DMS 273 treated with DMSO at 0.1 percent for 48 hours (cell line): ENCODE results near the gene HOXD3.
A peak's percentile ranks its signal among the peaks of the same experiment; 100 is the strongest.

Source experiments
- DNase-seq: peaks from one replicate; lab custom pipeline; 2025; lab: John Stamatoyannopoulos, UW

HOXD3 gene

GRCh38 chr2:176132205-176133171, 24.6 kb upstream of the HOXD3 start:
- no peak for DNase-seq

- DNase-seq, result no peak
Observed at GRCh38 chr2:176133389-176133788, 23.7 kb upstream of the HOXD3 start.

- DNase-seq, result no peak
Observed at GRCh38 chr2:176134035-176134434, 23.1 kb upstream of the HOXD3 start.

DNA sequence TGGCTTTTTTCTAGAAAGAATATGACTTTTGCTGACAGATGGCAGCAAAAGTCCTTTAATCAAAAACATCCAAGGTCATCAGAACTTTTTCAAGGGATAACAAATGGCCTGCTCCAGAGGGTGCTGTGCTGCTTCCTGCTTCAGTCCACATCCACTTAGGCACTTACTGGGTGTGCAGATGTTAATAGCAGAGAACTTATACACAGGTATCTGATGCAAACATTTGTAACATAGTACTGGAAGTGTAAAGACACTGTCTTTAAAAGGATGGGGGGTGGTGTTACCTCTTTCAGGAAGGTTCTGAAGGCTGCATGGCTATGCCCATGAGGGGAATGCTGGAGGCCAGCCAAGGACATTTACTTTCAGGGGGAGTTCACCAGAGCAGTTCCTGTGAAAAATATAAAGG, 22.1 kb upstream of the HOXD3 start:
- DNase-seq, result no peak

- DNase-seq, result no peak
Observed at GRCh38 chr2:176136374-176137251, 20.5 kb upstream of the HOXD3 start.

DNA sequence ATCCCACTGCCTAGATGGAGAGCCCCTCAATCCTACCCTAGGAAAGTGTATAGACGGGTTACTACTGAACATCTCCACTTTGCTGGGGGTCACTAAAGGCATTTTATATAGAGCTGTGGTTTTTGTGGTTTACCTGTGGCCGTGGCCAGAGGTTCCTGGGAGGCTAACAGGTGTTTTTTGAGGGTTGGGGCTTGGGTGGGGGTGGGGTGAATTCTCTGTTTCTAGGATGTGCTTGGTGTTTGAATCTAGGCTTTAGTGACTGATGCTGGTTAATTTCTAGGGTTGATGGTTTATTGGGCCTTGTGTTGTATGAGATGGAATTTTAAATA, 19.9 kb upstream of the HOXD3 start:
- DNase-seq, result no peak

- DNase-seq, result no peak
Observed at GRCh38 chr2:176137906-176138305, 19.2 kb upstream of the HOXD3 start.

GRCh38 chr2:176138526-176138922, 18.6 kb upstream of the HOXD3 start:
- no peak for DNase-seq

DNA sequence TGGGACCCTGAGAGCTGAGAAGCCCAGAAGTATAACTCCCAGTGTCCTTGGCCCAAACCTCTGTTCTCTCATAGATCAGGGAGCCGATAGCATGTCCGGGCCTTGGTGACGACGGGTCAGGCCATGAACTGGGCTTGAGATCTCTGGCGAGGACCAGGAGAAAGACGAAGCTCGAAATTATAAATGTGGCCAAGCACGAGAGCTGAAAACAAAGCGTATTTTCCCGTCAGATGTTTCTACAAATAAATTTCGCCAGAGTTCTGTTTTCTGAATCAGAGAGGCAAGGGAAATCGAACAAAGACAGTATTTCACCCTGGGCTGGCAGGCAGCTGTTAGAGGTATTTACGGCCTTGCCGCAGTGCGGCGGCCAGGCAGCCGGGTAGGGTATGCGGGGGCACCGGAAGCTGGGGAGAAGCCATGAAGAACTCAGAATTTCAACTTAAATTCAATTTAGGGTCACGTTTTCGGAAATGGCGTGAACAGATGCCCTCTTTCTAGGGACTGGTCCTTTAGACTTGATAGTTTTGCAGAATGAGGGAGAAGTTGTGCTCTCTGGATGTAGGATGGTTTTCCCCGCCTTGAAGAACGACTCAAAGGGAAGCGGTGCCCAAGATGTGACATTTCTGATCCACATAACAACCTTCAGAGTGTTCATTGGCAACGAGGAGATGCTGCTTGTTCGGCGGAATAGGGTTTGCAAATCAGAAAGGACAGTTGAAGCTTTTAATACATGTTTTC, 18.0 kb upstream of the HOXD3 start:
- no peak for DNase-seq

- DNase-seq, result no peak
Observed at GRCh38 chr2:176139661-176140512, 17.2 kb upstream of the HOXD3 start.

- peak; percentile 70 for DNase-seq
Observed at GRCh38 chr2:176140513-176141317, 16.4 kb upstream of the HOXD3 start.

DNA sequence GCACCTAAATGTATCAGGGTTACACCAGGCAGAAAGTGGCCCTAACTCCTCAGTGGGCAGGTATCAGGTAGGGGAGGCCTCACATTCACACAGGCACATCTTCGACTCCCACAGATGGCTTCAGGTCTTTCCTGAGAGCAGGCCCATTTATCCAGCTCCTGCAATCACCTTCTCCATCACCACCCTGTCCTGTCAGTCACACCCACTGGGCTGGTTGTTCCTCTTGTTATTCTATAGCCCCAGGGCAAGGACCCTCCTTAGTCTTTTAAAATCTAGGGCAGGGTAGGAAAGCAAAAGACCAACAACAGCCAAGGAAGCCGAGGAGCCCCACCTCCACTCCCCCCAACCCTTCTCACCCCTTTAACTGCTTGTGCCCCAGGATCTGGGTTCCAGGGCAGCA, 14.8 kb upstream of the HOXD3 start:
- DNase-seq, result no peak

- no peak for DNase-seq
Observed at GRCh38 chr2:176145085-176145969, 11.8 kb upstream of the HOXD3 start.

GRCh38 chr2:176146101-176146500, 11.0 kb upstream of the HOXD3 start:
- no peak for DNase-seq

- DNase-seq, result no peak
Observed at GRCh38 chr2:176146645-176147044, 10.5 kb upstream of the HOXD3 start.

DNA sequence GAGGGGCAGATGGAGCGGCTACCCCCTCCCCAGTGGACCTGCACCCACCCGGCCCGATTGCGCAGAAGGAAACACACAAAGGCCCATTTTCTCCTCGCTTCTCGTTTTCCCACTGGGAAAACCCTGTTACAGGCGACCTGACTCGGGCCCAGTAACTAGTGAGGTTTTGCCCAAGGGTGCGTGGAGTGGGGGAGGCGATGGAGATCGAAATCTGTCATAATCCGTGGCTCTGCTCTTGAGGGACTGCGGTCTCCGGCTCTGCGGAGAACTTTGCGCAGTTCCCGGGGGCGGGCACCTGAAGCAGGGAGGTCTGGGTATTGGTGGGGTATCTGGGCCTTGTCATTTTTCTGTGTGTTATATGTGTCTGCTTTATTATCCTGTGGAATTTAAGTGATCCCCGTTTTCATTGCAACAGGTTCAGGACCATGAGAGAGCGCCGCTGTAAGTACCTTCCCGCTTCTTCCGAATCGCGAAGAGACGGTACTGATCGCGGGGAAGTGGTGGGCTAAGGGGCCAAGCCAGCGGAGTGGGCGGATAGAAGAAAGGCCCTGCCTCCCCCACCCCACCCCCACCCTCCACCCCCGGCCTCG, 9.8 kb upstream of the HOXD3 start:
- no peak for DNase-seq

DNA sequence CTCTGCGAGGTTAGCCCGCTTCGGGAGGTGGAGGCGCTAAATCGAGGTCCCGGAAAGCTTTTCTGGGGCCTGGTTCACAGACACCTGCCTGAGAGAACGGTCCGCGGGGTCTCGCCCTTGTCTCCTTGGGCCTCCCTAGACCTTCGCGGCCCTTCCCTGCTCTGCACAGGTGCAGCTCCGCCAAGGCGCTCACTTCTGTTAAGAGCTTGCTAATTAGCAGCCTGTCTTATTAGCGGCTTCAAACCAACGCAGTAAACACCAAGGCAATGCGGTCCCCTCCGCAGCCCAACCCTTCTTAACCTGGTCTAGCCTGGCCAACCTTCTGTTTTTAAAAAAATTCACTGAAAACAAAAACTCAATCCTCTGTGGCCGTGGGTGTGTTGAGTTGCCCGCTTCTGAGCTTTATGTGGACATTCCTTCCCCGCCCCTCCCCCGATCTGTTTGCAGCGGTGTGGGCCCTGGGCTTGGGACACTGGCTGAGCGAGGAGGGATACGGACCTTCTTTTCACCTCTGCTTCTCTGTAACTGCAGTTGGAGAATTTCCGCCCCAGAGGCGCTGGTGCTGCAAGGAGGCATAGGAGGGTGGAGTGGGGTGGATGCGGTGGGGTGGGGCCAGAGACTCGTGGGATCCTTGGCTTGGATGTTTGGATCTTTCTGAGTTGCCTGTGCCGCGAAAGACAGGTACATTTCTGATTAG, 9.2 kb upstream of the HOXD3 start:
- DNase-seq, result no peak

- DNase-seq, result no peak
Observed at GRCh38 chr2:176148751-176149421, 8.2 kb upstream of the HOXD3 start.
